ENCODE measurements around the gene LASP1. TPM values are rescaled to one million over a fixed set of nuclear protein-coding genes. Genes with fewer than 3 reads are reported as not detected.
"Not testable (repeated sequence)": the region's sequence is repeated elsewhere in the genome, so short reads cannot be mapped to it uniquely, and the experiment has no call there.

Gene LASP1
- polyA plus RNA-seq, 1 of the 3 experiments (the other 2 are of a cell fraction), result 102 TPM

DNA sequence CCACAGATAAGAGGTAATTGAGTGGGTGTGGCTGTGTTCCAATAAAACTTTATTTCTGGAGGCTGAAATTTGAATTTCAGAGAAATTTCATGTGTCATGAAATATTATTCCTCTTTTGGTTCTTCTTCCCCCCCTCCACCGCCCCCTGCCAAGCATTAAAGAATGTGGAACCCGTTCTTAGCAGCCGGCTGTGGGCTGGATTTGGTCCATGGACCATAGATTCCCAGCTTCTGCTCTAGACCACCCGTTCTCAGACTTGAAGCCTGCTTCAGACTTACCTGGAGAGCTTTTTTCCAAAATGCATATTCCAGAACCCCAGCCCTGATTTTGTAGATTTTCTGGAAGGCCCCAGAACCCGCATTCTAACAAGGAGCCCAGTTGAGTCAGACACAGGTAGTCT is 40.5 kb downstream of the LASP1 start:
- H3K36me3 ChIP-seq (replicated peaks in 1 of 2; ENCODE audit: control insufficient read depth in 1 of 2, insufficient read depth in 2 of 2, low read length in 1 of 2), result peaks cover 9 to 19% of the 10 kb centered on the region in 2 experiments
- CTCF ChIA-PET, result interaction anchor here (1.0 to 1.8 kb wide), 2 partner anchors 16 to 40 kb away, joined by 3 to 6 read pairs; partner anchors contain the start of gene LASP1

DNA sequence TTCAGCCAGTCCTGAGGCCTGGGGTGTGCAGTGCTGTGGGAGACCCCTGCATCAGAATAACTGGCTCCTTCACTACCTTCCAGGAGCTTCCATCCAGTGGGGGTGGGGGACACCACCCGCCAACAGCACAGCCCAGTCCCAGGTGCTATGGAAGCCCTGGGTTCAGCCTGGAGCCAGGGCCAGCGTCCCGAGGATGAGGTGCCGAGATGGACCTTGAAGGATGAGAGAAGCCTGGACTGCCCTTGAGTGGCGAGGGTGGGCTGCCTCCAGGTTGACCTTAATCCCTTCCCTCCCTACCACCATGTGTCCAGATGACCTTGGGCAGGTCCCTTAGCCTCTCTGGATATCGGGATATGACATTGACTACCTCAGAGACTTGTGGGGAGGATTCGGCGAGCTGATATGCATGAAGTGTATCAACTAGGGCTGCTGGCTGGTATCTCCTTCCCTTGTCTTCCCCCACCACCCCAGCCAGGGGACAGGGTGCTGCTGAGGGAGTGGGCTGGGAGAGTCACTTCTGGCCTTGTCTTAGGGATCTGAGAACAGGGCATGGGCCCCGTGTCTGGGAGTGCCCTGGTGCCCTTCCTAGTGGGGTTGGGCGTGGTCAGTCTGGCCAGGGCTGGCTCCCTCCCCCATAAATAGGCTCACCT is 41.3 kb downstream of the LASP1 start:
- Histone ChIP-seq H3K27ac (ENCODE audit: low read depth in 2 of 2, low read length in 1 of 2) (no peak overlapping the region), H3K79me2 (ENCODE audit: insufficient read depth) (peaks cover 82% of the 10 kb centered on the region), H4K20me1 (ENCODE audit: insufficient read depth) (peaks cover 74% of the 10 kb centered on the region), H3K9me2 (no peaks in the 10 kb centered on the region), H3K9me3 (no peaks in the 10 kb centered on the region), H3K4me1 (ENCODE audit: control insufficient read depth in 1 of 2, insufficient read depth in 2 of 2, low read depth in 1 of 2, low read length in 1 of 2) (peaks cover 0 to 45% of the 10 kb centered on the region in 2 experiments; a peak in 2 of 4 replicates), H3F3A (replicated peaks; ENCODE audit: insufficient read depth) (peaks cover 3% of the 10 kb centered on the region), H3K36me3 (replicated peaks in 1 of 2; ENCODE audit: control insufficient read depth in 1 of 2, insufficient read depth in 2 of 2, low read length in 1 of 2) (peaks cover 11 to 25% of the 10 kb centered on the region in 2 experiments), H3K27me3 (ENCODE audit: insufficient read depth) (no peaks in the 10 kb centered on the region), H2AFZ (ENCODE audit: low read depth) (no peak overlapping the region), H3K4me2 (no peak overlapping the region), H3K9ac (no peak overlapping the region), H3K4me3 (ENCODE audit: low read depth in 2 of 2, low read length in 1 of 2) (no peak overlapping the region)
- POLR2A ChIA-PET, result interaction anchor here (0.9 to 1.3 kb wide), 2 partner anchors 14 to 58 kb away, joined by 3 to 4 read pairs; partner anchors contain the start of genes LASP1NB and RPL23
- no peak for TF ChIP-seq FOXM1 (IDR thresholded peaks at IDR 0.05; ENCODE audit: low read depth)
- TF ChIP-seq, protein P1, sequence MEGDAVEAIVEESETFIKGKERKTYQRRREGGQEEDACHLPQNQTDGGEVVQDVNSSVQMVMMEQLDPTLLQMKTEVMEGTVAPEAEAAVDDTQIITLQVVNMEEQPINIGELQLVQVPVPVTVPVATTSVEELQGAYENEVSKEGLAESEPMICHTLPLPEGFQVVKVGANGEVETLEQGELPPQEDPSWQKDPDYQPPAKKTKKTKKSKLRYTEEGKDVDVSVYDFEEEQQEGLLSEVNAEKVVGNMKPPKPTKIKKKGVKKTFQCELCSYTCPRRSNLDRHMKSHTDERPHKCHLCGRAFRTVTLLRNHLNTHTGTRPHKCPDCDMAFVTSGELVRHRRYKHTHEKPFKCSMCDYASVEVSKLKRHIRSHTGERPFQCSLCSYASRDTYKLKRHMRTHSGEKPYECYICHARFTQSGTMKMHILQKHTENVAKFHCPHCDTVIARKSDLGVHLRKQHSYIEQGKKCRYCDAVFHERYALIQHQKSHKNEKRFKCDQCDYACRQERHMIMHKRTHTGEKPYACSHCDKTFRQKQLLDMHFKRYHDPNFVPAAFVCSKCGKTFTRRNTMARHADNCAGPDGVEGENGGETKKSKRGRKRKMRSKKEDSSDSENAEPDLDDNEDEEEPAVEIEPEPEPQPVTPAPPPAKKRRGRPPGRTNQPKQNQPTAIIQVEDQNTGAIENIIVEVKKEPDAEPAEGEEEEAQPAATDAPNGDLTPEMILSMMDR (IDR thresholded peaks at IDR 0.05), result no peak
- no peak for TF ChIP-seq FOXJ3 (CRISPR knock-in tag; IDR thresholded peaks at IDR 0.05)
- TF ChIP-seq EP300 (IDR thresholded peaks at IDR 0.05; ENCODE audit: borderline replicate concordance in 1 of 2, low read depth in 1 of 2, low read length in 1 of 2), result no peak
- TF ChIP-seq SMC3 (IDR thresholded peaks at IDR 0.05; ENCODE audit: low read depth, low read length), result no peak
- TF ChIP-seq, protein P2, sequence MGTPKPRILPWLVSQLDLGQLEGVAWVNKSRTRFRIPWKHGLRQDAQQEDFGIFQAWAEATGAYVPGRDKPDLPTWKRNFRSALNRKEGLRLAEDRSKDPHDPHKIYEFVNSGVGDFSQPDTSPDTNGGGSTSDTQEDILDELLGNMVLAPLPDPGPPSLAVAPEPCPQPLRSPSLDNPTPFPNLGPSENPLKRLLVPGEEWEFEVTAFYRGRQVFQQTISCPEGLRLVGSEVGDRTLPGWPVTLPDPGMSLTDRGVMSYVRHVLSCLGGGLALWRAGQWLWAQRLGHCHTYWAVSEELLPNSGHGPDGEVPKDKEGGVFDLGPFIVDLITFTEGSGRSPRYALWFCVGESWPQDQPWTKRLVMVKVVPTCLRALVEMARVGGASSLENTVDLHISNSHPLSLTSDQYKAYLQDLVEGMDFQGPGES (IDR thresholded peaks at IDR 0.05; ENCODE audit: low read depth, low read length), result no peak
- no peak for TF ChIP-seq RFX5 (IDR thresholded peaks at IDR 0.05; ENCODE audit: low read length)
- no peak for TF ChIP-seq RAD21 (IDR thresholded peaks at IDR 0.05; ENCODE audit: low read length)
- TF ChIP-seq TAF1 (IDR thresholded peaks at IDR 0.05; ENCODE audit: borderline replicate concordance, low read depth, low read length), result no peak
- TF ChIP-seq RXRA (IDR thresholded peaks at IDR 0.05; ENCODE audit: borderline replicate concordance, low read depth), result no peak
- CTCF ChIA-PET, result interaction anchor here (1.0 kb wide), 1 partner anchor 41 kb away, joined by 3 read pairs; the partner anchor contains the start of gene LASP1
- WGBS (ENCODE audit: low lambda C conversion rate), result 95% methylated on average over 2 of the region's 10 CpGs
- DNase-seq, result no peak

More for the DNA sequence above, 40.5 kb downstream of the LASP1 start:
- peaks cover 77% of the 10 kb centered on the region for H4K20me1 ChIP-seq (ENCODE audit: insufficient read depth)
- no peaks in the 10 kb centered on the region for H3K9me2 ChIP-seq
- H3K9me3 ChIP-seq, result no peaks in the 10 kb centered on the region
- no peak for DNase-seq
- no peak overlapping the region for H3K9ac ChIP-seq
- peaks cover 84% of the 10 kb centered on the region for H3K79me2 ChIP-seq (ENCODE audit: insufficient read depth)
- no peaks in the 10 kb centered on the region for H3K27me3 ChIP-seq (ENCODE audit: insufficient read depth)
- peaks cover 0 to 38% of the 10 kb centered on the region in 2 experiments; a peak in 1 of 4 replicates for H3K4me1 ChIP-seq (ENCODE audit: control insufficient read depth in 1 of 2, insufficient read depth in 2 of 2, low read depth in 1 of 2, low read length in 1 of 2)
- POLR2A ChIA-PET, result interaction anchor here (0.9 kb wide), 1 partner anchor 15 kb away, joined by 4 read pairs; the partner anchor contains the start of gene LASP1NB
- no peak overlapping the region for H2AFZ ChIP-seq (ENCODE audit: low read depth)
- 84% methylated on average over 5 of the region's 5 CpGs for WGBS (ENCODE audit: low lambda C conversion rate)
- TF ChIP-seq, protein P3, sequence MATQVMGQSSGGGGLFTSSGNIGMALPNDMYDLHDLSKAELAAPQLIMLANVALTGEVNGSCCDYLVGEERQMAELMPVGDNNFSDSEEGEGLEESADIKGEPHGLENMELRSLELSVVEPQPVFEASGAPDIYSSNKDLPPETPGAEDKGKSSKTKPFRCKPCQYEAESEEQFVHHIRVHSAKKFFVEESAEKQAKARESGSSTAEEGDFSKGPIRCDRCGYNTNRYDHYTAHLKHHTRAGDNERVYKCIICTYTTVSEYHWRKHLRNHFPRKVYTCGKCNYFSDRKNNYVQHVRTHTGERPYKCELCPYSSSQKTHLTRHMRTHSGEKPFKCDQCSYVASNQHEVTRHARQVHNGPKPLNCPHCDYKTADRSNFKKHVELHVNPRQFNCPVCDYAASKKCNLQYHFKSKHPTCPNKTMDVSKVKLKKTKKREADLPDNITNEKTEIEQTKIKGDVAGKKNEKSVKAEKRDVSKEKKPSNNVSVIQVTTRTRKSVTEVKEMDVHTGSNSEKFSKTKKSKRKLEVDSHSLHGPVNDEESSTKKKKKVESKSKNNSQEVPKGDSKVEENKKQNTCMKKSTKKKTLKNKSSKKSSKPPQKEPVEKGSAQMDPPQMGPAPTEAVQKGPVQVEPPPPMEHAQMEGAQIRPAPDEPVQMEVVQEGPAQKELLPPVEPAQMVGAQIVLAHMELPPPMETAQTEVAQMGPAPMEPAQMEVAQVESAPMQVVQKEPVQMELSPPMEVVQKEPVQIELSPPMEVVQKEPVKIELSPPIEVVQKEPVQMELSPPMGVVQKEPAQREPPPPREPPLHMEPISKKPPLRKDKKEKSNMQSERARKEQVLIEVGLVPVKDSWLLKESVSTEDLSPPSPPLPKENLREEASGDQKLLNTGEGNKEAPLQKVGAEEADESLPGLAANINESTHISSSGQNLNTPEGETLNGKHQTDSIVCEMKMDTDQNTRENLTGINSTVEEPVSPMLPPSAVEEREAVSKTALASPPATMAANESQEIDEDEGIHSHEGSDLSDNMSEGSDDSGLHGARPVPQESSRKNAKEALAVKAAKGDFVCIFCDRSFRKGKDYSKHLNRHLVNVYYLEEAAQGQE (IDR thresholded peaks at IDR 0.05; ENCODE audit: low read depth, low read length), result no peak
- TF ChIP-seq FOXM1 (IDR thresholded peaks at IDR 0.05; ENCODE audit: low read depth), result no peak
- no peak overlapping the region for H3K27ac ChIP-seq (ENCODE audit: low read depth in 2 of 2, low read length in 1 of 2)
- H3K4me3 ChIP-seq (ENCODE audit: low read depth in 2 of 2, low read length in 1 of 2), result no peak overlapping the region
- H3F3A ChIP-seq (replicated peaks; ENCODE audit: insufficient read depth), result peaks cover 3% of the 10 kb centered on the region
- no peak overlapping the region for H3K4me2 ChIP-seq

DNA sequence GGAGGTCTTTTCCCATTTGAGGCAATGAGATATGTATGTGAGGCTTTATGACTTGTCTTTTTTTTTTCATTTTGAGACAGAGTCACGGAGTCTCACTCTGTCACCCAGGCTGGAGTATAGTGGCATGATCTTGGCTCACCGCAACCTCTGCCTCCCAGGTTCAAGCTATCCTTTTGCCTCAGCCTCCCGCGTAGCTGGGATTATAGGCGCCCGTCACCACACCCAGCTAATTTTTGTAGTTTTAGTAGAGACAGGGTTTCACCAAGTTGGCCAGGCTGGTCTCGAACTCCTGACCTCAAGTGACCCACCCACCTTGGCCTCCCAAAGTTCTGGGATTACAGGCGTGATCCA is 41.8 kb downstream of the LASP1 start:
- H2AFZ ChIP-seq (ENCODE audit: low read depth); H3K27ac ChIP-seq (ENCODE audit: low read depth in 2 of 2, low read length in 1 of 2); H3K27me3 ChIP-seq (ENCODE audit: insufficient read depth); H3K9ac ChIP-seq; DNase-seq; H3K9me3 ChIP-seq; H3K4me2 ChIP-seq; H3F3A ChIP-seq (replicated peaks; ENCODE audit: insufficient read depth); CTCF ChIA-PET; H3K9me2 ChIP-seq; H3K4me3 ChIP-seq (ENCODE audit: low read depth in 2 of 2, low read length in 1 of 2): not testable (repeated sequence)
- Histone ChIP-seq H3K79me2 (ENCODE audit: insufficient read depth) (peaks cover 77% of the 10 kb centered on the region), H3K36me3 (replicated peaks in 1 of 2; ENCODE audit: control insufficient read depth in 1 of 2, insufficient read depth in 2 of 2, low read length in 1 of 2) (peaks cover 14 to 26% of the 10 kb centered on the region in 2 experiments), H4K20me1 (ENCODE audit: insufficient read depth) (peaks cover 70% of the 10 kb centered on the region), H3K4me1 (ENCODE audit: control insufficient read depth in 1 of 2, insufficient read depth in 2 of 2, low read depth in 1 of 2, low read length in 1 of 2) (peaks cover 0 to 45% of the 10 kb centered on the region in 2 experiments; a peak in 2 of 4 replicates)
- POLR2A ChIA-PET, result interaction anchor here (1.3 kb wide), 1 partner anchor 58 kb away, joined by 3 read pairs; the partner anchor contains the start of gene RPL23
- WGBS (ENCODE audit: low lambda C conversion rate), result 100% methylated on average over 7 of the region's 8 CpGs

All from SK-N-SH (cell line).